ENCODE data around the gene PER3.

PER3 gene

GRCh38 chr1:7845761-7846160, 61.7 kb downstream of the PER3 start:
- ATAC-seq = no peak
- no peak for TF ChIP-seq GLIS3 (CRISPR knock-in tag; IDR thresholded peaks at IDR 0.05)
- TF ChIP-seq ISL1 (CRISPR knock-in tag; IDR thresholded peaks at IDR 0.05) = no peak
- no peak for TF ChIP-seq ZC3H10 (CRISPR knock-in tag; IDR thresholded peaks at IDR 0.05)
- TF ChIP-seq ZFP30 (CRISPR knock-in tag; IDR thresholded peaks at IDR 0.05) = no peak
- no peak for TF ChIP-seq ZNF565 (CRISPR knock-in tag; conservative IDR thresholded peaks at IDR 0.05; ENCODE audit: low read depth)
- TF ChIP-seq ZNF70 (CRISPR knock-in tag; IDR thresholded peaks at IDR 0.05) = no peak
- no peak for TF ChIP-seq ZNF8 (CRISPR knock-in tag; IDR thresholded peaks at IDR 0.05)
- no peak for TF ChIP-seq PATZ1 (CRISPR knock-in tag; IDR thresholded peaks at IDR 0.05; ENCODE audit: borderline replicate concordance)
- no peak for TF ChIP-seq ESRRG (CRISPR knock-in tag; IDR thresholded peaks at IDR 0.05)
- no peak for TF ChIP-seq OSR1 (CRISPR knock-in tag; IDR thresholded peaks at IDR 0.05)
- TF ChIP-seq RARB (CRISPR knock-in tag; IDR thresholded peaks at IDR 0.05) = no peak
- no peak for TF ChIP-seq POU6F1 (CRISPR knock-in tag; IDR thresholded peaks at IDR 0.05; ENCODE audit: borderline replicate concordance, low read depth)
- TF ChIP-seq CSDC2 (CRISPR knock-in tag; IDR thresholded peaks at IDR 0.05) = no peak
- TF ChIP-seq TOX (CRISPR knock-in tag; IDR thresholded peaks at IDR 0.05; ENCODE audit: borderline replicate concordance) = no peak
- TF ChIP-seq CSRNP3 (CRISPR knock-in tag; IDR thresholded peaks at IDR 0.05) = no peak

GRCh38 chr1:7846656-7847055, 62.6 kb downstream of the PER3 start:
- TF ChIP-seq CSRNP3 (CRISPR knock-in tag; IDR thresholded peaks at IDR 0.05) (no peak), TCF4 (CRISPR knock-in tag; IDR thresholded peaks at IDR 0.05; ENCODE audit: borderline replicate concordance) (no peak), GLIS3 (CRISPR knock-in tag; IDR thresholded peaks at IDR 0.05) (no peak), POU6F1 (CRISPR knock-in tag; IDR thresholded peaks at IDR 0.05; ENCODE audit: borderline replicate concordance, low read depth) (no peak), OSR1 (CRISPR knock-in tag; IDR thresholded peaks at IDR 0.05) (no peak)
- ATAC-seq = no peak

GRCh38 chr1:7847599-7847998, 63.5 kb downstream of the PER3 start:
- TF ChIP-seq SNAI2 (CRISPR knock-in tag; IDR thresholded peaks at IDR 0.05) = no peak
- TF ChIP-seq RARB (CRISPR knock-in tag; IDR thresholded peaks at IDR 0.05) = no peak
- no peak for TF ChIP-seq BACH2 (CRISPR knock-in tag; IDR thresholded peaks at IDR 0.05; ENCODE audit: borderline replicate concordance)
- TF ChIP-seq PATZ1 (CRISPR knock-in tag; IDR thresholded peaks at IDR 0.05; ENCODE audit: borderline replicate concordance) = no peak
- no peak for TF ChIP-seq GLIS3 (CRISPR knock-in tag; IDR thresholded peaks at IDR 0.05)
- no peak for TF ChIP-seq ARNTL (CRISPR knock-in tag; IDR thresholded peaks at IDR 0.05; ENCODE audit: borderline replicate concordance, low read depth)
- no peak for TF ChIP-seq CSDC2 (CRISPR knock-in tag; IDR thresholded peaks at IDR 0.05)
- no peak for TF ChIP-seq ZFP3 (CRISPR knock-in tag; IDR thresholded peaks at IDR 0.05)
- no peak for TF ChIP-seq ISL1 (CRISPR knock-in tag; IDR thresholded peaks at IDR 0.05)
- TF ChIP-seq TSHZ2 (CRISPR knock-in tag; IDR thresholded peaks at IDR 0.05) = no peak
- no peak for TF ChIP-seq TCF4 (CRISPR knock-in tag; IDR thresholded peaks at IDR 0.05; ENCODE audit: borderline replicate concordance)
- TF ChIP-seq ESRRG (CRISPR knock-in tag; IDR thresholded peaks at IDR 0.05) = no peak
- TF ChIP-seq ZNF70 (CRISPR knock-in tag; IDR thresholded peaks at IDR 0.05) = no peak
- TF ChIP-seq ZC3H10 (CRISPR knock-in tag; IDR thresholded peaks at IDR 0.05) = no peak
- no peak for TF ChIP-seq ZNF8 (CRISPR knock-in tag; IDR thresholded peaks at IDR 0.05)

More at GRCh38 chr1:7847599-7847998, 63.5 kb downstream of the PER3 start:
- ATAC-seq = peak; percentile 81
